HCT116 (cell line): ENCODE results near the gene TCL1B.

ENCODE experiments used
- CTCF ChIP-seq, 3 experiments: fragments of 200-600 bp in 1 of 3; sonication (generic) in 1 of 3; IDR thresholded peaks in 2 of 3; conservative IDR thresholded peaks in 1 of 3; 2 replicates each; pipeline ENCODE4 v1.5.1; 2012 to 2017; ENCODE audit warnings: low read depth in 2 of 3, low read length in 2 of 3, antibody characterized with exemption in 1 of 3, borderline replicate concordance in 1 of 3, control low read depth in 1 of 3, mild to moderate bottlenecking in 1 of 3, mixed read lengths in 1 of 3, mixed run types in 1 of 3, moderate library complexity in 1 of 3; ENCODE audit not compliant: insufficient read depth in 1 of 3
- POLR2AphosphoS5 ChIP-seq: IDR thresholded peaks from 2 replicates; pipeline ENCODE4 v1.6.1; 2011; ENCODE audit warnings: mild to moderate bottlenecking, low read depth, low read length, moderate library complexity

- TF ChIP-seq CTCF (IDR thresholded peaks at IDR 0.05 in 2 of 3, conservative IDR thresholded peaks at IDR 0.05 in 1 of 3; ENCODE audit: borderline replicate concordance in 1 of 3, insufficient read depth in 1 of 3, low read depth in 2 of 3, low read length in 2 of 3): no peak
- no peak for TF ChIP-seq POLR2AphosphoS5
Observed at GRCh38 chr14:95660651-95661515, 25.3 kb upstream of the TCL1B start.
